ENCODE results near the gene MAP4K3. TPM values are rescaled to one million over a fixed set of nuclear protein-coding genes. Genes with fewer than 3 reads are reported as not detected.

MAP4K3 gene
- total RNA-seq, 1 experiment from 2014 or later: 35.5 TPM

DNA sequence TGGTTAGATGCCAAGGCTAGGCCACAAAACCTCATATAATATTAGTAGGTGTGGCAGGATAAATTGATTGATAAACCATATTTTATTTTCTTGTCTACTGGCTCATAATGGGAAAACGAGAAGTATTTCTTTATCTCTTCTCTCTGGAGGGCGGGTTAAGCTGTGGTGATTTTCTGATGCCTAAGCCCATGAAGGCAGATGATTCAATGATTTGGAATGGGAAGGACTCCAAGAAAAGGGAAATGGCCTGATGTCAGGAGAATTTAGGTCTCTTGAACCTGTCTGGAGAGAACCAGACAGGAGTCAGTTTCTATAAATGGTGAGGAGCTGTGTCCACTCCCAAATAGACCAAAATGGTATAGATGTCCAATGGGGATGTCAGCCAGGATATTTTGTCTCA lies 18.7 kb upstream of the MAP4K3 start:
- BruUV-seq (replicated peaks): no TSS peak
- Histone ChIP-seq H3K4me3 (ENCODE audit: low read depth, low read length, poor library complexity, severe bottlenecking) (no peak overlapping the region), H3K27ac (ENCODE audit: low read depth, low read length, poor library complexity, severe bottlenecking) (no peak overlapping the region), H3K9me3 (ENCODE audit: low read depth, low read length, poor library complexity, severe bottlenecking) (no peaks in the 10 kb centered on the region), H3K27me3 (replicated peaks; ENCODE audit: insufficient read depth, low read depth, low read length, poor library complexity) (no peaks in the 10 kb centered on the region), H3K36me3 (ENCODE audit: insufficient read depth, low read length, poor library complexity, severe bottlenecking) (no peaks in the 10 kb centered on the region), H3K4me1 (ENCODE audit: insufficient read depth, low read length, poor library complexity, severe bottlenecking) (no peaks in the 10 kb centered on the region)
- TF ChIP-seq EZH2 (IDR thresholded peaks at IDR 0.05; ENCODE audit: borderline replicate concordance, low read depth, low read length, poor library complexity, severe bottlenecking): no peak
- TF ChIP-seq, protein P1, sequence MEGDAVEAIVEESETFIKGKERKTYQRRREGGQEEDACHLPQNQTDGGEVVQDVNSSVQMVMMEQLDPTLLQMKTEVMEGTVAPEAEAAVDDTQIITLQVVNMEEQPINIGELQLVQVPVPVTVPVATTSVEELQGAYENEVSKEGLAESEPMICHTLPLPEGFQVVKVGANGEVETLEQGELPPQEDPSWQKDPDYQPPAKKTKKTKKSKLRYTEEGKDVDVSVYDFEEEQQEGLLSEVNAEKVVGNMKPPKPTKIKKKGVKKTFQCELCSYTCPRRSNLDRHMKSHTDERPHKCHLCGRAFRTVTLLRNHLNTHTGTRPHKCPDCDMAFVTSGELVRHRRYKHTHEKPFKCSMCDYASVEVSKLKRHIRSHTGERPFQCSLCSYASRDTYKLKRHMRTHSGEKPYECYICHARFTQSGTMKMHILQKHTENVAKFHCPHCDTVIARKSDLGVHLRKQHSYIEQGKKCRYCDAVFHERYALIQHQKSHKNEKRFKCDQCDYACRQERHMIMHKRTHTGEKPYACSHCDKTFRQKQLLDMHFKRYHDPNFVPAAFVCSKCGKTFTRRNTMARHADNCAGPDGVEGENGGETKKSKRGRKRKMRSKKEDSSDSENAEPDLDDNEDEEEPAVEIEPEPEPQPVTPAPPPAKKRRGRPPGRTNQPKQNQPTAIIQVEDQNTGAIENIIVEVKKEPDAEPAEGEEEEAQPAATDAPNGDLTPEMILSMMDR (conservative IDR thresholded peaks at IDR 0.05; ENCODE audit: low read depth, low read length): no peak
- intact Hi-C loops (cut with micrococcal nuclease; ENCODE audit: unreplicated experiment): no loop called here
- ChIA-PET POLR2A (ENCODE audit: low non-redundant PET) (no interaction called here), CTCF (no interaction called here)
- DNase-seq (ENCODE audit: low spot score): no peak

DNA sequence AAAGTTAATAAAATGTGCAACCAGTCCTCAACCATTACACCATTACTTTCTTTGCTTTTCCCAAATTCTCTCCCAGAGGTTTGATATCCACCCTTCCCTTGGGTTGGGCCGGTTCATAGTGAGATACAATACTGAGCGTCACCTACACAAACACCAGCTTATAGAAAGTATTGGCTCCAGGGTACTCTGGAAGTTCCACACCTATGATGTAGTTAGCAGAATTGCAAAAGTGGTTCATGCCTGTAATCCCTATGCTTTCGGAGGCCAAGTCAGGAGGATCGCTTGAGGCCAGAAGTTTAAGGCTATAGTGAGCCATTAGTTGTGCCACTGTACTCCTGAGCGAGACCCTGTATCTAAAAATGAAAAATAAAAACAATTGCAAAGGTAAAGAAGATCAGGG lies 15.3 kb upstream of the MAP4K3 start:
- Histone ChIP-seq H3K27ac (ENCODE audit: low read depth, low read length, poor library complexity, severe bottlenecking) (no peak overlapping the region), H3K4me1 (ENCODE audit: insufficient read depth, low read length, poor library complexity, severe bottlenecking) (no peaks in the 10 kb centered on the region), H3K36me3 (ENCODE audit: insufficient read depth, low read length, poor library complexity, severe bottlenecking) (no peaks in the 10 kb centered on the region), H3K9me3 (ENCODE audit: low read depth, low read length, poor library complexity, severe bottlenecking) (no peaks in the 10 kb centered on the region), H3K27me3 (replicated peaks; ENCODE audit: insufficient read depth, low read depth, low read length, poor library complexity) (no peaks in the 10 kb centered on the region), H3K4me3 (ENCODE audit: low read depth, low read length, poor library complexity, severe bottlenecking) (no peak overlapping the region)
- ChIA-PET POLR2A (ENCODE audit: low non-redundant PET) (no interaction called here), CTCF (no interaction called here)
- TF ChIP-seq EZH2 (IDR thresholded peaks at IDR 0.05; ENCODE audit: borderline replicate concordance, low read depth, low read length, poor library complexity, severe bottlenecking): no peak
- TF ChIP-seq, protein P1 (conservative IDR thresholded peaks at IDR 0.05; ENCODE audit: low read depth, low read length): no peak
- intact Hi-C loops (cut with micrococcal nuclease; ENCODE audit: unreplicated experiment): no loop called here
- no peak for DNase-seq (ENCODE audit: low spot score)
- no TSS peak for BruUV-seq (replicated peaks)

DNA sequence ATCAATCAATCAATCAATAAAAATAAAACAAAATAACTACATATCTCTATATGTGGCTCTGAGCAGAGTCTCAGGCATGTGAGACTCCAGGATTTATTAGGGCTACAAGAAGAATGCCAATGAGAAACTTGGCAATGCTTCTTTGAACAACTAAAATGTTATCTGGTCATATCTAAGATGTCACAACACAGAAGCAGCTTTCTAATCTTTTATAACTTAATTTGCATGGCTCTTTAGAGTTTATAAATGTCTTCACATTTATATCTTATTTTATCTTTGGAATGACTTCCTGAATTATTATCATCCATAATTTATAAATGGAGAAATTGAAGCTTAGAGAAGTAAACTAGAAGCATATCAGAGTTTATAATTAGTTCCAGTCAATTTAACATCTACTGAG lies 14.9 kb upstream of the MAP4K3 start:
- Histone ChIP-seq H3K4me3 (ENCODE audit: low read depth, low read length, poor library complexity, severe bottlenecking) (no peak overlapping the region), H3K9me3 (ENCODE audit: low read depth, low read length, poor library complexity, severe bottlenecking) (no peaks in the 10 kb centered on the region), H3K4me1 (ENCODE audit: insufficient read depth, low read length, poor library complexity, severe bottlenecking) (no peaks in the 10 kb centered on the region), H3K27ac (ENCODE audit: low read depth, low read length, poor library complexity, severe bottlenecking) (no peak overlapping the region), H3K27me3 (replicated peaks; ENCODE audit: insufficient read depth, low read depth, low read length, poor library complexity) (no peaks in the 10 kb centered on the region), H3K36me3 (ENCODE audit: insufficient read depth, low read length, poor library complexity, severe bottlenecking) (no peaks in the 10 kb centered on the region)
- ChIA-PET POLR2A (ENCODE audit: low non-redundant PET) (no interaction called here), CTCF (no interaction called here)
- TF ChIP-seq, protein P1 (conservative IDR thresholded peaks at IDR 0.05; ENCODE audit: low read depth, low read length): no peak
- no peak for TF ChIP-seq EZH2 (IDR thresholded peaks at IDR 0.05; ENCODE audit: borderline replicate concordance, low read depth, low read length, poor library complexity, severe bottlenecking)
- no peak for DNase-seq (ENCODE audit: low spot score)
- intact Hi-C loops (cut with micrococcal nuclease; ENCODE audit: unreplicated experiment): no loop called here
- no TSS peak for BruUV-seq (replicated peaks)

Measured in A673 (cell line).